Mucosa of rectum (tissue), 2 donors: ENCODE results near the gene CLGN.
"Not testable (repeated sequence)": the region's sequence is repeated elsewhere in the genome, so short reads cannot be mapped to it uniquely, and the experiment has no call there.

Source experiments
- H3K27ac ChIP-seq, 2 donors: one replicate each; pipeline ENCODE4 v1.7.0; 2013; ENCODE audit warnings: inconsistent platforms in 2 of 2, low read depth in 2 of 2, low read length in 2 of 2
- H3K27me3 ChIP-seq, 2 donors: one replicate each; pipeline ENCODE4 v1.7.0; 2013; ENCODE audit warnings: low read length in 2 of 2; ENCODE audit not compliant: control insufficient read depth in 2 of 2, insufficient read depth in 2 of 2
- H3K36me3 ChIP-seq, 2 donors: one replicate each; pipeline ENCODE4 v1.7.0; 2013; ENCODE audit warnings: low read length in 2 of 2; ENCODE audit not compliant: control insufficient read depth in 2 of 2, insufficient read depth in 2 of 2
- H3K4me1 ChIP-seq, 2 donors: one replicate each; pipeline ENCODE4 v1.7.0; 2013; ENCODE audit warnings: low read length in 2 of 2, mild to moderate bottlenecking in 1 of 2; ENCODE audit not compliant: control insufficient read depth in 2 of 2, insufficient read depth in 2 of 2
- H3K4me3 ChIP-seq, 2 donors: one replicate each; pipeline ENCODE4 v1.7.0; 2013; ENCODE audit warnings: low read length in 2 of 2
- H3K9ac ChIP-seq, 2 donors: one replicate each; pipeline ENCODE4 v1.7.0; 2013; ENCODE audit warnings: low read length in 2 of 2, low read depth in 1 of 2, mild to moderate bottlenecking in 1 of 2
- H3K9me3 ChIP-seq, 2 donors: one replicate each; pipeline ENCODE4 v1.7.0; 2013; ENCODE audit warnings: low read length in 2 of 2; ENCODE audit not compliant: control insufficient read depth in 2 of 2
- donor health status: healthy.
- donor health status: Normal muscosa, but diverticular disease.

CLGN gene

DNA sequence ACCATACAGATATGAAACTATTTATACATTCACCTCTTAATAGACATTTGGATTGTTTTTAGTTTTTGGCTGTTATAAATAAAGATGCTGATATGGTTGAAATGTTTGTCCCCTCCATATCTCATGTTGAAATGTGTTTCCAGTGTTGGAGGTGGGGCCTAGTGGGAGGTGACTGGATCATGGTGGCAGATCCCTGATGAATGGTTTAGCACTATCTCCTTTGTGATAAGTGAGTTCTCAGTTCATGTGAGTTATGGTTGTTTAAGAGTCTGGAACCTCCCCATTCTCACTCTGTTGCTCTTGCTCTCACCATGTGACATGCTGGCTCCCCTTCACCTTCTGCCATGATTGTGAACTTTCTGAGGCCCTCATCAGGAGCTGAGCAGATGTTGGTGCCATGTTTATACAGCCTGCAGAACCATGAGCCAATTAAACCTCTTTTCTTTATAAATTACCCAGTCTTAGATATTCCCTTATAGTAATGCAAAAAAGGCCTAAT is 12.2 kb upstream of the CLGN start:
- H3K4me3 ChIP-seq, result no peak overlapping the region
- H3K27me3 ChIP-seq, result no peaks in the 10 kb centered on the region
- H3K27ac ChIP-seq, result no peak overlapping the region
- H3K9ac ChIP-seq, result no peak overlapping the region
- H3K9me3 ChIP-seq, result no peaks in the 10 kb centered on the region
- H3K36me3 ChIP-seq, result no peaks in the 10 kb centered on the region
- H3K4me1 ChIP-seq, result no peaks in the 10 kb centered on the region

DNA sequence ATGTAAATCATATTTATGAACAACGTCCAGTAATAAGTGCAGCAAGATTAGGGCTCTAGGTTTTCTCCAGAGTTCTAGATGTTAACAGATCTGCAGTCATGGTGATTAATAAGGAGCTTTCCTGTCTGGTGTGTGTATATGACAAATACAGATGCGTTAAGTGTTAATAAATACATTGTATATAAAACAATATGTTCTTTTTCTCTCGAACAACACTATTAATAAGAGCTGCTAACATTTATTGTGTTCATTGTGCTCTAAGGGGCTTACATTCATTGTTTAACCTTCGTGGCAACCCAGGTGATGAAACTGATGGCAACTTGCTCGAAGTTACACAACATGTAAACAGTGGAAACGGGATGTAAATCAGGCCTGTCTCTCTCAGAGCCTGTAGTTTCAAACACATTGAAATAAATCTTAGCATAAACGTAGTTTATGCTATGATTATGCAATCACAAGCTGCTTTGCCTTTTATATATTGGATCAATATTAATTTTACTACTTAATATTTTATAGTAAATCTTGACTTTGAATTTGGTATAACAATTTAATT is 547 bp upstream of the CLGN start:
- peaks cover 4 to 8% of the 10 kb centered on the region in 2 donors for H3K4me1 ChIP-seq
- no peak overlapping the region for H3K27ac ChIP-seq
- H3K9ac ChIP-seq, result peak overlapping the region in 1 of 2 donors; percentile 16
- no peaks in the 10 kb centered on the region for H3K36me3 ChIP-seq
- no peaks in the 10 kb centered on the region for H3K9me3 ChIP-seq
- H3K4me3 ChIP-seq, result peak overlapping the region; percentile 65 to 79
- peaks cover 0 to 5% of the 10 kb centered on the region in 2 donors for H3K27me3 ChIP-seq

DNA sequence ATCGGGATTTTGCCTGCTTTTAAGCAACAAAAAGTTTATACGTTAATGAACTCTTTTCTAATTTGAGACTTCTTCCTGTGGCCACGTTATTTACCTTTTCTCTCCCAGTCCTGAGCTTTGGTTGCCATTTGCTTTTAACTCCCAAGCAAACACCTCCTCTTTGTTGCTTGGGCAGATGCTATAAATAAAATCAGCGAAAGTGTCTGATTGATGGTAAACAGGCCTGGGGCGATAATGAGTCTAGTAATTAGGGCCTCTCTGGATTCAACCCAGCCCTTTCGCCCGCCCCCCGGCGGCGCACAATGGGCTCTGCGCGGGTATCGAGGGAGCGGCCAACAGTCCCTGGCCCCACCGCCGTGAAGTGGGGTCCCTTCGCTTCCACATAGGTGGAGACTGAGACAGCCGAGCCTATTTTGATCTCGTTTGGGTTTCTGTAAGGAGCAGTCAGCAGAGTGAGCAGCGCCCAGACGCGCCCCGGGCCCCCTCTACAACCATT is 790 bp downstream of the CLGN start:
- peak overlapping the region in 1 of 2 donors; percentile 16 for H3K9ac ChIP-seq
- no peaks in the 10 kb centered on the region for H3K9me3 ChIP-seq
- H3K4me3 ChIP-seq, result peak overlapping the region; percentile 65 to 79
- no peak overlapping the region for H3K27ac ChIP-seq
- peaks cover 4 to 8% of the 10 kb centered on the region in 2 donors for H3K4me1 ChIP-seq
- H3K27me3 ChIP-seq, result peaks cover 0 to 5% of the 10 kb centered on the region in 2 donors
- no peaks in the 10 kb centered on the region for H3K36me3 ChIP-seq

DNA sequence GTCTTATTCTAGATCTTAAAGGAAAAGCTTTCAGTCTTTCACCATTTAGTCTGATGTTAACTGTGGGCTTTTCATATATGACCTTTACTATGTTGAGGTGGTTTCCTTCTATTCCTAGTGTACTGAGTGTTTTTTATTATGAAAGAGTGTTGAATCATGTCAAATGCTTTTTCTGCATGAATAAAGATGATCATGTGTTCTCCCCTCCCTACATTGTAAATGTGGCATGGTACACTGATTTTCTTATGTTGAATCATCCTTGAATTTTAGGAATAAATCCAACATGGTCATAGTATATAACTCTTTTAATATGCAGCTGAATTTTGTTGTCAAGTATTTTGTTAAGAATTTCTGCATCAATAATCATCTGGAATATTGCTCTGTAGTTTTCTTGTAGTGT is 4.3 kb downstream of the CLGN start:
- Histone ChIP-seq H3K4me3 (no peak overlapping the region), H3K27me3 (peaks cover 0 to 5% of the 10 kb centered on the region in 2 donors), H3K27ac (no peak overlapping the region), H3K36me3 (no peaks in the 10 kb centered on the region), H3K4me1 (peaks cover 4 to 8% of the 10 kb centered on the region in 2 donors), H3K9ac (no peak overlapping the region), H3K9me3 (no peaks in the 10 kb centered on the region)

DNA sequence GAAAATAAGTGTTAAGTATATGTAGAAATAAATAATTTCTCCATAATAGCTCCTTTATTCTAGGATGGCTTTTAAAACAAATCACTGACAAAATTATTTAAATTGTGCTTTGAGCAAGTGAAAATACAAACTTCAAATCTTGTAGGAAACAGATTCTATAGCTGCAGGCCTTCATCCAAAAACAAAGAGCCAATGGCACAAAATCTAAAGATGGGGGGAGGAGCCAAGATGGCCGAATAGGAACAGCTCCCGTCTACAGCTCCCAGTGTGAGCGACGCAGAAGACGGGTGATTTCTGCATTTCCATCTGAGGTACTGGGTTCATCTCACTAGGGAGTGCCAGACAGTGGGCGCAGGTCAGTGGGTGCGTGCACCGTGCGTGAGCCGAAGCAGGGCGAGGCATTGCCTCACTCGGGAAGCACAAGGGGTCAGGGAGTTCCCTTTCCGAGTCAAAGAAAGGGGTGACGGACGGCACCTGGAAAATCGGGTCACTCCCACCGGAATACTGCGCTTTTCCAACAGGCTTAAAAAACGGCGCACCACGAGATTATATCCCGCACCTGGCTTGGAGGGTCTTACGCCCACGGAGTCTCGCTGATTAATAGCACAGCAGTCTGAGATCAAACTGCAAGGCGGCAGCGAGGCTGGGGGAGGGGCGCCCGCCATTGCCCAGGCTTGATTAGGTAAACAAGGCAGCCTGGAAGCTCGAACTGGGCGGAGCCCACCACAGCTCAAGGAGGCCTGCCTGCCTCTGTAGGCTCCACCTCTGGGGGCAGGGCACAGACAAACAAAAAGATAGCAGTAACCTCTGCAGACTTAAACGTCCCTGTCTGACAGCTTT is 14.1 kb downstream of the CLGN start:
- not testable (repeated sequence) for H3K27me3 ChIP-seq, H3K9me3 ChIP-seq, H3K36me3 ChIP-seq, H3K4me3 ChIP-seq, H3K27ac ChIP-seq, H3K4me1 ChIP-seq, H3K9ac ChIP-seq

DNA sequence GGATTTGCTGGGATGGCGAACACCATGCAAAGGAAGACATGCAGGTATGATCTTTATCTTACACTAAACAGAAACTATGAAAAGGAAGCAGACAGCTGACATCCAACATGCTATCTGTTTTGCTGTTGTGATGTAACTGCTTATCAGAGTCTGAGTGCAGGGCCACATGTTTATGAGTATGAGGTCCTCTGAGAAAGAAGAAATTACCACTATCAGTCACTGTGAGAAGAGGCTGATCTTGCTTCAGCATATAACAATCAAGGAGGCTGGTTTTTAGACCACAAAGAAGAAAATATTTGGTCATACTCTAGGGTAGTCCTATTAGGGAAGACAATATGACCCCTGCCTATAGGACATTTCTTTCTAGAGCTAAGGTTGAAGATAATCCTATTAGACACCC is 18.5 kb downstream of the CLGN start:
- H3K9ac ChIP-seq, result no peak overlapping the region
- H3K27ac ChIP-seq, result no peak overlapping the region
- H3K4me3 ChIP-seq, result no peak overlapping the region
- H3K27me3 ChIP-seq, result no peaks in the 10 kb centered on the region
- no peaks in the 10 kb centered on the region for H3K36me3 ChIP-seq
- no peaks in the 10 kb centered on the region for H3K9me3 ChIP-seq
- H3K4me1 ChIP-seq, result no peaks in the 10 kb centered on the region

DNA sequence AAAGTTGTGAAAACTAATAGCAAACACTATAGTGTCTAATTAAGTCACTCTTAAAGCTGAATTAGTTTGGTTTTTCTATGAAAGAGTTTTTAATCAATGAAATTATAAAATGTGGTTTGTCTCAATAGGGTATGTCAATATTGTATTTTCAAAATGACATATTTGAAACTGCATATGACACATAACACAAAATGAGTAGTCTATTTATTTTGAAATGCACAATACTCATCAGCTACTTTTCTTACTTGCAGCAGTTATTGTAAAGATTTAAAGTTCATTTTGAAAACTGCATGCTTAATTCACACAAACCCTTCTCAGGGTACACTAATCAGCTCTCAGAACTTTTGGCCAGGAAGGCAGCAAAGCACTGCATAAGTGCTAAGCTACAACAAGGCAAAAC is 21.2 kb downstream of the CLGN start:
- Histone ChIP-seq H3K36me3 (no peaks in the 10 kb centered on the region), H3K27ac (no peak overlapping the region), H3K4me3 (no peak overlapping the region), H3K9me3 (no peaks in the 10 kb centered on the region), H3K4me1 (no peaks in the 10 kb centered on the region), H3K9ac (no peak overlapping the region), H3K27me3 (no peaks in the 10 kb centered on the region)

DNA sequence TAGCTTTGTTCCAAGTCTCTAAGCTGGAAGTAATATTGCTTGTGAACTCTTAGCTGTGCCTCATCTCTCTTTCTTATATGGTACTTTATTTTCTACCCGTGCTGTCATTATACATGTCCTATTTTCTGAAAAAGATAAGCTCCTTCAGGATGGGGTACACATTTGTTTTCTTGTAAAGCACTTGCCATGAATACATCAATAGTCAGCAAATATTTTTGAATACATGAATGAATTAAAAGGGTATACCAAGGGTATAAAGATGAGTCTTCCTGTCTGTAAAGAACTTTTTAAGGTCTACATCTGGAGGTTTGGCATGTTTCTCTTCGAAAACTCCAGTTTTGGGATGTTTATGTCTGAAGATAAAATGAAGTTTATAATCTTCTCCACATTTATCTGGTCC is 27.3 kb downstream of the CLGN start:
- H3K27me3 ChIP-seq, result no peaks in the 10 kb centered on the region
- no peaks in the 10 kb centered on the region for H3K36me3 ChIP-seq
- no peaks in the 10 kb centered on the region for H3K9me3 ChIP-seq
- H3K4me3 ChIP-seq, result no peak overlapping the region
- H3K9ac ChIP-seq, result no peak overlapping the region
- H3K4me1 ChIP-seq, result no peaks in the 10 kb centered on the region
- H3K27ac ChIP-seq, result no peak overlapping the region

DNA sequence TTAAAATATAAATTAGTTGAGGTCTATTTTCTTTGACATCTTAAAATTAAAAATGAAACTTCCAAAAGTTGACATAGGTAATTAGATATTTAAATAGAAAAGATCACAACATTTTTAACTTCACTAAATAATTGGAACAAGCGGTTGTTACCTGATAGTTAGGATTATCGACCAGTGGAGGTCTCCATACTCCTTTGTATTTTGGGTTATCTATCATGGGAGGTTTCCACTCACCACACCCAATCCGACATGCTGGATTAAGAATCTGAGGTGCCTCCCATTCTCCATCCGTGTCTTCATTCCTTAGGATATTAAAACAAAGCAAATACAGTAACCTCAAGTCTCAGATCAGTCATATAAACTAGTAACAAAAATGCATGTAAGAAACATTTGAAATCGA is 31.8 kb downstream of the CLGN start:
- no peak overlapping the region for H3K4me3 ChIP-seq
- no peaks in the 10 kb centered on the region for H3K27me3 ChIP-seq
- no peak overlapping the region for H3K9ac ChIP-seq
- no peaks in the 10 kb centered on the region for H3K36me3 ChIP-seq
- no peak overlapping the region for H3K27ac ChIP-seq
- no peaks in the 10 kb centered on the region for H3K9me3 ChIP-seq
- no peaks in the 10 kb centered on the region for H3K4me1 ChIP-seq

DNA sequence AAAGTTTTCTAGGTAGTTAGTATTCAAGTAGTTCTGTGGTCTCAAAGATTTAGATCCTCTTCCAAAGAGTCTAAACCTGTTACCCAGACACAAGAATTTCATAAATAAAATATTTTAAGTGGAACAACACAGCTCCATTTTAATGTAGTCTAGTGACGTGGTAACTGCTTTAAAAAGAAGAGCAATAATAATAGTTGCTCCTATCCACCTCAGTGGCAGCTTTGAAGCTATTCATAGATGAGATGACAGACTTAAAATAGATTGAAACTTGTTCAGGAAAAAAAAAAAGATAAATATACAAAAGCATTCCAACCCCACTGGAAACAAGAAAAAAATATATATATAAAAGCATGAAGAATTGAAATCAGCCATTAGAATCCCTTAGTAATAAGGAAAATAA is 39.4 kb downstream of the CLGN start:
- H3K27ac ChIP-seq, result no peak overlapping the region
- no peak overlapping the region for H3K4me3 ChIP-seq
- H3K27me3 ChIP-seq, result no peaks in the 10 kb centered on the region
- no peaks in the 10 kb centered on the region for H3K4me1 ChIP-seq
- no peaks in the 10 kb centered on the region for H3K36me3 ChIP-seq
- H3K9ac ChIP-seq, result no peak overlapping the region
- no peaks in the 10 kb centered on the region for H3K9me3 ChIP-seq
